WI38 (cell line): ENCODE results near the gene BCAP29.
A peak's percentile ranks its signal among the peaks of the same experiment; 100 is the strongest.
"Not testable (repeated sequence)": the region's sequence is repeated elsewhere in the genome, so short reads cannot be mapped to it uniquely, and the experiment has no call there.

Experiments used
- H3K4me3 ChIP-seq: 2 replicates; pipeline ENCODE4 v1.5.1; 2011; ENCODE audit warnings: low read depth, mild to moderate bottlenecking, control low read depth, low read length
- TF ChIP-seq, protein P1 (sequence below): IDR thresholded peaks from 2 replicates; pipeline ENCODE4 v1.5.1; 2012; ENCODE audit warnings: low read depth, mild to moderate bottlenecking, control low read depth, low read length

BCAP29 gene, protein sequence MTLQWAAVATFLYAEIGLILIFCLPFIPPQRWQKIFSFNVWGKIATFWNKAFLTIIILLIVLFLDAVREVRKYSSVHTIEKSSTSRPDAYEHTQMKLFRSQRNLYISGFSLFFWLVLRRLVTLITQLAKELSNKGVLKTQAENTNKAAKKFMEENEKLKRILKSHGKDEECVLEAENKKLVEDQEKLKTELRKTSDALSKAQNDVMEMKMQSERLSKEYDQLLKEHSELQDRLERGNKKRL

DNA sequence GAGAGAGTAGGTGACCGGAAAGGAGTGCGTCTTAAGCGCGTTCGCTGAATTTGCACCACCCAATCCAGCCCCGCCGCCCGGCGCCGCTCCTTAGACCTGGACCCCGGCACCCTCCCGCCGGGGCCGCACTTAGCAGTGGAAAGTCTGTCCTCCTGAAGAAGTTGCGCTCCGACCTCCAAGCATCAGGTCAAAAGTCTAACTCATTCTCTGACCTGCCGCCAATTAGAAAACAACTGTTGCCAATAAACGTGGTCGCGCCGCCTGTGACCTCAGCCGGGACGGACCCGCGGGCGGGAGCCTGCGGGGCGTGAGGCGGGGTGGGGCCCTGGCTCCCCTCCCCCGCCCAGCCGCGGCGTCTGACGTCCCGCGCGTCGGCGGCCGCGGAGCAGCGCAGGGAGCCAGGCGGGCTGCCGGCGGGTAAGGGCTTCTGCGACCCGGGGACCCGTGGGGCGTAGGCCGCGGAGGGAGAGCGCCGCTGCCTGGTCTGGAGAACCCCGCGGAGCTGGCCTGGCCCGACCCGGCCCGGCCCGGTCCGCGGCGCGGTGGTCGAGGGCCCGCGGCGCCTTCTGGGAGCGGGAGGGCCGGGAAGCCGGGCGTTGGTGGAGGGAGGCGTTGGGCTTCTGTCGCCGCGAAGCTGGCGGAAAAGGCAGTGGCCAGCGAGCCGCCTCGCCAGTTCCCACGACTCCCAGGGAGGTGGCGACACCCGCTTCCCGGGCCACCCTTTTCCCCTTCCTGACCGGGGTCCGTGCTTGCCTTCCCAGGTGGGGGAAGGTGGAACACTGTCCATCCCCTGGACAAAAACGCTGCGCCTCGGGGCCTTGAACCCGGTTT lies at the start of gene BCAP29:
TSS of gene BCAP29 (plus strand) at position 362 of the 831 bp plus-strand sequence. CDS start 527 bp downstream, outside the sequence.
- TF ChIP-seq, protein P1, sequence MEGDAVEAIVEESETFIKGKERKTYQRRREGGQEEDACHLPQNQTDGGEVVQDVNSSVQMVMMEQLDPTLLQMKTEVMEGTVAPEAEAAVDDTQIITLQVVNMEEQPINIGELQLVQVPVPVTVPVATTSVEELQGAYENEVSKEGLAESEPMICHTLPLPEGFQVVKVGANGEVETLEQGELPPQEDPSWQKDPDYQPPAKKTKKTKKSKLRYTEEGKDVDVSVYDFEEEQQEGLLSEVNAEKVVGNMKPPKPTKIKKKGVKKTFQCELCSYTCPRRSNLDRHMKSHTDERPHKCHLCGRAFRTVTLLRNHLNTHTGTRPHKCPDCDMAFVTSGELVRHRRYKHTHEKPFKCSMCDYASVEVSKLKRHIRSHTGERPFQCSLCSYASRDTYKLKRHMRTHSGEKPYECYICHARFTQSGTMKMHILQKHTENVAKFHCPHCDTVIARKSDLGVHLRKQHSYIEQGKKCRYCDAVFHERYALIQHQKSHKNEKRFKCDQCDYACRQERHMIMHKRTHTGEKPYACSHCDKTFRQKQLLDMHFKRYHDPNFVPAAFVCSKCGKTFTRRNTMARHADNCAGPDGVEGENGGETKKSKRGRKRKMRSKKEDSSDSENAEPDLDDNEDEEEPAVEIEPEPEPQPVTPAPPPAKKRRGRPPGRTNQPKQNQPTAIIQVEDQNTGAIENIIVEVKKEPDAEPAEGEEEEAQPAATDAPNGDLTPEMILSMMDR, result no peak

DNA sequence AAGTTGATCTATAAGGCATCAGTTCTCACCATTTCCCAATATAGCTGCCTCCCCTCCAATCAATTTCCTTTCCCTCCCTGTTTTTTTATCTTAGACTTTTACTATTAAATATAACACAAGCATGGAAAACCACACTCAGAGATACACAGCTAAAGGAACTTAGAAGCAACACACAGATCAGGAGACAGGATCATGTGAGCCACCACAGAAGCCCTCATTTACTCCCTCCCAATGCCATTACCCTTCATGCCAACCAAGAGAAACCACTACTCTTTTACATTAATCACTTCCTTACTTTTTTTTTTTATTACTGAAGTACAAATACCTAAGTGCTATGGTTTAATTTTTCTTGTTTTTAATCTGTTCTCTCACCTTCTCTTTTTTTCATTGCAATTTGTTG lies 49.3 kb upstream of the BCAP29 start:
- TF ChIP-seq, protein P1, result no peak
- H3K4me3 ChIP-seq, result no peak overlapping the region

More for the DNA sequence above, at the start of gene BCAP29:
- peak within 1 kb of the TSS; percentile 86 for H3K4me3 ChIP-seq

DNA sequence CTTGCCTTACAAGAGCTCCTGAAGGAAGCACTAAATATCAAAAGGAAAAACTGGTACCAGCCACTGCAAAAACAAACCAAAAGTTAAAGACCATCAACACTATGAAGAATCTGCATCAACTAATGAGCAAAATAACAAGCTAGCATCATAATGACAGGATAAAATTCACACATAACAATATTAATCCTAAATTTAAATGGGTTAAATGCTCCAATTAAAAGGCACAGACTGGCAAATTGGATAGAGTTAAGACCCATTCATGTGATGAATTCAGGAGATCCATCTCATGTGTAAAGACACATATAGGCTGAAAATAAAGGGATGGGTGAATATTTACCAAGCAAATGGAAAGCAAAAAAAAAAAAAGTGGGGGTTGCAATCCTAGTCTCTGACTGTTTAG lies 45.9 kb upstream of the BCAP29 start:
- TF ChIP-seq, protein P1, result no peak
- no peak overlapping the region for H3K4me3 ChIP-seq

DNA sequence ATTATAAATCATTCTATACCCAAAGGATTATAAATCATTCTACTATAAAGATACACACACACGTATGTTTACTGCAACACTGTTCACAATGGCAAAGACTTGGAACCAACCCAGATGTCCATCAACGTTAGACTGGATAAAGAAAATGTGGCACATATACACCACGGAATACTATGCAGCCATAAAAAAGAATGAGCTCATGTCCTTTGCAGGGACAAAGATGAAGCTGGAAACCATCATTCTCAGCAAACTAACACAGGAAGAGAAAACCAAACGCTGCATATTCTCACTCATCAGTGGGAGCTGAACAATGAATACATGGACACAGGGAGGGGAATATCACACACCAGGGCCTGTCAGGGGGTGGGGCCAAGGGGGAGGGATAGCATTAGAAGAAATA lies 42.8 kb upstream of the BCAP29 start:
- H3K4me3 ChIP-seq, result not testable (repeated sequence)

DNA sequence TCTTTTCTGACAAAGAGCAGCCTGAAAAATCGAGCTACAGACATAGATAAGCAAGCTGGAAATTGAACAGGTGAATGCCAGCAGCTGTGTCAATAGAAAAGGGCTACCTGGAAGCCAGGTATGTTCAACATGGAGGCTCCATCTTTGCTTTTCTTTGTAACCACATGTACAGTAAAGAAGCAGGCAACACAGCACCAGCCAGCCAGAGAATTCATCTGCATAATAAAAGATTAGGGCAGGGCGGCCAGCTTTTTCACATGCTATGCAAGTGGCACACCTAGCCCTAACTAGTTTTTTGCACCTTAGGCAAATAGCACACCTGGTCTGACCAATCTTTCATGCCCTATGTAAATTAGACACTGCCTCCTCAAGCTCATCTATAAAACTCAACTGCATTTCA lies 42.0 kb upstream of the BCAP29 start:
- H3K4me3 ChIP-seq, result no peak overlapping the region
- TF ChIP-seq, protein P1, result no peak

DNA sequence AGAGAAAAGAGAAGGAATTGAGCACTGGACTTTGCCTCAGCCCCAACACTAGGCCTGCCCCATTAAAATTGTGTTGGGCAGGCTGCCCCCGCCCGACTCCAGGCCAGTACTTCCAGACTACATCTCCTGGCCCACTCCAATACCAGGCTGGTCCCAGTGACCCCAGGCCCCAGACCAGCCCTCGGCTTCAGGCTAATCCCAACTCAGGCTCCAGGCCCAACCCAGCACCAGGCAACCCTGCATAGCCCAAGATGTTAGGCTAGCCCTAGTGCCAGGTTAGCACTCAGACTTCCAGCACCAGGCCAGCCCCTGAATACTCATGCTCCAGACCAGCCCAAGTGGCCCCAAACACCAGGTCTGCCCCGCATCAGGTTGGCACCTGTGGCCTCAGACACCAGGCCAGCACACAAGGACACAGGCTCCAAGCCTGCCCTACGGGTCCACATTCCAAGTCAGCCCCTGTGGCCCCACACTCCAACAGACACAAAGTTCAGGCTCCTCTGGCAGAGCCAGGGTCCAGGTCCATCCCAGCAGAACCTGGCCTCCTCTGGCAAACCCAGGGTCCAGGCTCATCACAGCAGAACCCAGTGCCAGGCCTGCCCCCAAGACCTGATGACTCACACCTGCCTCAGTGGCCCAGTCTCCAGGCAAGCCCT lies 36.6 kb upstream of the BCAP29 start:
- TF ChIP-seq, protein P1, result no peak
- no peak overlapping the region for H3K4me3 ChIP-seq

DNA sequence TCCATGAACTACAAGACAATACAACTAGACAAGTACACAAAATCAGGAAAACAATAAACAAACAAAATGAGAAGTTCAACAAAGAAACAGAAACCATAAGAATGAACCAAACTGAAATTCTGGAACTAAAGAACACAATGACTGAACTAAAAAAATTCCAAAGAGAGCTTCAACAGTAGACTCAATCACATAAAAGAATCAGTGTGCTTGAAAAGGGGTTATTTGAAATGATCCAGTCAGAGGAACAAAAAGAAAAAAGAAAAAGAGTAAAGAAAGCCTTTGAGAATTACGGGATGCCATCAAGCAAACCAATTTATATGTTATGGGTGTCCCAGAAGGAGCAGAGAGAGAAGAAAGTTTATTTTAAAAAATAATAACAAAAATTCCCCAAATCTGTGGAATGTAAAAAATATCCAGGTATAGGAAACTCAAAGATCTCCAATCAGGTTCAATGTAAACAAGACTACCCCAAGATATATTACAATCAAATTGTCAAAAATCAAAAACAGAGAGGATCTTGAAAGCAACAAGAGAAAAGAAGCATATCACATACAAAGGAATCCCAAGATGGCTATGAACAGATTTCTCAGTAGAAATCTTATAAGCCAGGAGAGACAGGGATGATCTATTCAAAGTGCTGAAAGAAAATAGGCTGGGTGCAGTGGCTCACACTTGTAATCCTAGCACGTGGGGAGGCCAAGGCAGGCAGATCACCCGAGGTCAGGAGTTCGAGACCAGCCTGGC lies 35.0 kb upstream of the BCAP29 start:
- no peak overlapping the region for H3K4me3 ChIP-seq
- TF ChIP-seq, protein P1, result no peak
